T-helper 22 cell (primary cell): ENCODE measurements around the gene KIF26A.
"Not testable (repeated sequence)": the region's sequence is repeated elsewhere in the genome, so short reads cannot be mapped to it uniquely, and the experiment has no call there.

ENCODE experiments used
- DNase-seq: peaks from one replicate; pipeline ENCODE4 v3.0.0-alpha.2; 2020; ENCODE audit warnings: low read depth

KIF26A gene

DNA sequence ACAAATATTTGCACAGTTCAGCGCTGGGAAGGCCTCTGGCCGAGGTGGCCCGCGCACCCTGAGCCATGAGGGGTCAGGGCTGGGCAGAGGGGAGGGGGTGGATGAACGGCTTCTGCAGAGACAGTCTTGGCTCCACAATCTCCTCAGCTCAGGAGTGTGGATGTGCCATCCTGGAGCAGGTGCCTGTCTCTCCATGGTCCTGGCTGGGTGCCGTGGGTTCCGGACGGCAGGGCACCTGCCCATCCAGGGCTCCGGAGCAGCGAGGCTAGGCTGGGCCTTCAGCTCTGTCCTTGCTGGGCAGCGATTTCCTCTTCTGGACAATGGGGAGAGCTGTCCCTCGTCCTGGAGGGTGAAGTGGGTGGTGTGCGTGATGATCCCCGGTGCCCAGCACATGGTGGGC lies 55.6 kb downstream of the KIF26A start:
- no peak for DNase-seq

DNA sequence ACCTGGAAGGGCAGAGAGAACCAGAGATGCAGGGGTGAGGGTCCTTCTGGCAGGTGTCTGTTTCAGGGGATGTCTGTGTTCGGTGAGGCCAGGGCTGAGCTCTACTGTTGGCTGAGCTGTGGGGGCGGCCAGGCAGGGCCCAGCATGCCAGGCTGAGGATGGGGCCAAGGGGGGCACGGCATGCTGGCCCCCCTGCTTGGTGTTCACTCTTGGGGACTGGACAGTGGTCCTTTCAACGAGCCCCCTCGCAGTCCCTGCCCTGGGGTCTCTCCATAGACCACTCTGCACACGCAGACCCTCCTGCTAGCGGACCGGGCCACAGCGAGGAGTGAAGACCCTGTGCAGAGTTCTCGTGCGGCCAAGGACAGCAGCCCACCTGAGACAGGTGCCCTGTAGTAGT lies 56.3 kb downstream of the KIF26A start:
- DNase-seq = no peak

GRCh38 chr14:104195361-104195760 lies 57.0 kb downstream of the KIF26A start:
- DNase-seq = no peak

GRCh38 chr14:104195878-104196277 lies 57.5 kb downstream of the KIF26A start:
- no peak for DNase-seq

- no peak for DNase-seq
These were observed 58.2 kb downstream of the KIF26A start for GRCh38 chr14:104196461-104197140.

- no peak for DNase-seq
These were observed 59.3 kb downstream of the KIF26A start for GRCh38 chr14:104197449-104198247.

DNA sequence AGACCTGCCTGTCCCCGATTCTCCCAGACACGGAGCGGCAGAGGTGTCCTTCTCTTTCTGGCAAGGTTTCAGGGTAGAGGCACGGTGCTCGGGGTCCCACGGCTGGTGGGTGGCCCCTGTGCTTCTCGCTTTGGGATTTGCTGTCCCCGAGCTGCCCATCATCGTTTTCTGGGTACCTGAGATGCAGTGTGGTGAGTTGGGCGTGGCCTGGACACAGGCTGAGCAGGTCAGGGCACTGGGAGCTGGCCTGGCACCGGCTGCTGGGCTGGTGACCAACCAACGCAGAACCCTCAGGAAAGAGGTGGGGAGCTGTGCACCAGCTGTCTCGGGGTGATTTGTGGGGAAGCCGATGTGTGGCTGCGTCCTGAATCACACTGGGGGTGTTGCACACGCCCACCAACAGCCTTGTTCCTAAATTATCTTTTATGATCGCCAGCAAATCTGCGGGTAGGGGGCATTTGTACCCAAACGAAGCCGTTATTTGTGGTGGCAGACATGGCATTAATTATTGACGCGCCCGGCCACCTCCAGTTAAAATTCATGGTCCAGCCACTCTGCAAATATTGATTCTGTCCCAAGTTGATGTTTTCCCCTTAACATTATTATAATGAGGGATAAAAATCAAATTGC lies 61.0 kb downstream of the KIF26A start:
- no peak for DNase-seq

GRCh38 chr14:104200106-104200505 lies 61.7 kb downstream of the KIF26A start:
- no peak for DNase-seq

DNA sequence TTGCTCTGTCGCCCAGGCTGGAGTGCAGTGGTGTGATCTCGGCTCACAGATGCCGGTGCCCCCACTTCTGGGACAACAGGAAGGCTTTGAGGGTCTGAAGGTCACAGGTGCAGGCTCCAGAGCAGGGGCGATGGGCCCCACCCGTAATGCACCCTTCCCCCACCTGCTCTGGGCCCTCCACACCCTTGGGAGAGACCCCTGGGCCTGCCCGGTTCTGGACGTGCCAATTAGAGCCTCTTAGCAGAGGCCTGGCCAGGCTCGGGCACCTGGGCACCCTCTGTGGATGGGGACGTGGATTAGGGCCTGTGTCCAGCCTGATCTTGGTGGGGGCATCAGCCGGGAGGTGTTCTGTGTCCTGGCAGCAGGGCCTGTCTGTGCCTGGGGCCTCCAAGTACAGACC lies 62.2 kb downstream of the KIF26A start:
- no peak for DNase-seq

- DNase-seq = no peak
These were observed 62.7 kb downstream of the KIF26A start for GRCh38 chr14:104201063-104201462.

DNA sequence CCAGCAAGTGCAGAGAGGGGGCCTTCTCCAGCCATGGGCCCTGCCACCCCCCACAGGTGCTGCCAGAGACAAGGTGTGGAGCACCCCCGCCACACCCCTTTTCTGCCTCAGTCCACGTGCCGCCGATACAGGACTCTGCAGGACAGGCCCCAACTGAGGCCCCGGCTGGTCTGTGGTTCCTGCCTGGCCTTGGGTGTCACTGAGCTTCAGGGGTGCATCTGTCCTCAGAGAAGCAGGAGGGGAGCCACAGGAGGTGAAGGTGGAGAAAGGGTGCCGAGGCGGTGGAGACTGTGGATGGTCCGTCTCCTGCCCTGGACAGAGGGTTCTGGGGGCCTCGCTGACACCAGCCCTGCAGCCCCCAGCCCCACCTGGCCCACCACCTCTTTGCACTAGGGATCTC lies 63.1 kb downstream of the KIF26A start:
- DNase-seq = no peak

GRCh38 chr14:104202259-104203070 lies 64.1 kb downstream of the KIF26A start:
- DNase-seq = no peak

DNA sequence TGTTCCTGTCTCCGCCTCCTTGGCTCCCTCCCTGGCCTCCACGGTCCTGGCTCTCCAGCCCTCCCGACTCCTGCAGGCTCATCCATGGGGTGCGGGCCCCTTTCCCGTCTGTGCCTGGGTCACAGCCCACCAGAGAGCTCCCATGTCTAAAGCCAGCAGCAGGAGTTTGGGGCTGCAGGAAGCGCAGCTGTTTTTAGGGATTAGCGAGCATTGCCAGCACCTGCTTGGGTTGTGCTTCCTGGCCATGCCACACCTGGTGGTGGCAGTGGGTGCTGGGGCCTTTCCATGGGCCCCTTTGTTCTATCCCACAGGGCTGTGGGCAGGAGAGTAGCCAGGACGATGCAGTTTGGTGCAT lies 64.7 kb downstream of the KIF26A start:
- DNase-seq = no peak

- DNase-seq = no peak
These were observed 66.3 kb downstream of the KIF26A start for GRCh38 chr14:104204660-104205149.

DNA sequence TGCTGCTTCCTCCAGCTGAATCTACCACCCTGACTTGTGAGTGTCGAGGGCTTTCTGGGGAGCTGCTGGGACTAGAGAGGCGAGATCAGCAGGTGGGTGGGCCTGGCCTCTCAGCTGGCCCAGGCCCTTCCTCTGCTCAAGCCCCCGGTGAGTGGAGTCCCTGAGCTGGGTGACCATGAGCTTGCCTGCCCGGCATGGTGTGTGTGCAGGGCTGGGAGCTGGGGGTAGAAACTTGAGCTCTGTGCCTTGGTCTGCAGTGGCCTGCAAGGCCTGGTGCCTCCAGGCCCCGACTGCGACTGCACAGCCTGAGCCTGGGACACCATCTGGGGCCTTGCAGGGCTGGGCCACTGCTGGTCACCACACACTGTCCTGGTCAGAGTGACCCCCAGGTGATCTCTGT lies 67.4 kb downstream of the KIF26A start:
- DNase-seq = no peak

GRCh38 chr14:104206281-104206904 lies 68.0 kb downstream of the KIF26A start:
- DNase-seq = no peak

- no peak for DNase-seq
These were observed 69.0 kb downstream of the KIF26A start for GRCh38 chr14:104207142-104208014.

DNA sequence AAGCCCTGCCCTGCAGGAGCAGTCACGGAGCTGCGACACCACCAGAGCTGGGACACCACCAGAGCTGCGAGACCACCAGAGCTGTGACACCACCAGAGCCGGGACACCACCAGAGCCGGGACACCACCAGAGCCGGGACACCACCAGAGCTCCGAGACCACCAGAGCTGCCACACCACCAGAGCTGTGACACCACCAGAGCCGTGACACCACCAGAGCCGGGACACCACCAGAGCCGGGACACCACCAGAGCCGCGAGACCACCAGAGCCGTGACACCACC lies 69.6 kb downstream of the KIF26A start:
- DNase-seq = not testable (repeated sequence)

- DNase-seq = not testable (repeated sequence)
These were observed 69.9 kb downstream of the KIF26A start for GRCh38 chr14:104208331-104208730.

- DNase-seq = not testable (repeated sequence)
These were observed 70.7 kb downstream of the KIF26A start for GRCh38 chr14:104209071-104209470.
